HL-60 (cell line): ENCODE measurements around the gene ALG3.

Experiments used
- GABPA ChIP-seq: IDR thresholded peaks from 2 replicates; pipeline ENCODE4 v1.6.1; 2012; ENCODE audit warnings: low read depth
- POLR2AphosphoS5 ChIP-seq: IDR thresholded peaks from 2 replicates; pipeline ENCODE4 v1.6.1; 2012; ENCODE audit warnings: low read depth
- SPI1 ChIP-seq: IDR thresholded peaks from 2 replicates; pipeline ENCODE4 v1.6.1; 2012; ENCODE audit warnings: low read depth, mild to moderate bottlenecking, borderline replicate concordance
- TF ChIP-seq, protein P1 (sequence below): IDR thresholded peaks from 2 replicates; pipeline ENCODE4 v1.6.1; 2012; ENCODE audit warnings: low read depth; ENCODE audit not compliant: insufficient replicate concordance
- TF ChIP-seq, protein P2 (sequence below): IDR thresholded peaks from one replicate; pipeline ENCODE4 v1.5.1; 2011; ENCODE audit warnings: low read length, control low read depth, inconsistent platforms; ENCODE audit not compliant: insufficient read depth

DNA sequence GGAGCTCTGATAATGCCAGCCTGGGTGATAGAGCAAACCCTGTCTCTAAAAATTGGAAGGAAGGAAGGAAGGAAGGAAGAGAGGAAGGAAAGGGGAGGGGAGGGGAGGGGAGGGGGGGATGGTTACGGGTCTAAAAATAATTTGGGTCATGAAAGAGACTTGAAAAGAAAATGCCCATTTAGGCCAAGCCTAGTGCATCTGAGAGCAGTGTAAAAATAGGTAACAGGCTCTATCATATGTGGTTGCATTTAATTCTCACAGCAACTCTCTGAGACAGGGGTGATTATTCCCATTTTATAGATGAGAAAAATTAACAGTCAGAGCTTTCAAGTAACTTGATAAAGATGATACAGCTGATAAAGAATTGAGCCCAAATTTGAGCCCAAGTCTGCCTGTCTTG lies 23.5 kb upstream of the ALG3 start:
- TF ChIP-seq GABPA (no peak), SPI1 (no peak), POLR2AphosphoS5 (no peak)
- TF ChIP-seq, protein P1, sequence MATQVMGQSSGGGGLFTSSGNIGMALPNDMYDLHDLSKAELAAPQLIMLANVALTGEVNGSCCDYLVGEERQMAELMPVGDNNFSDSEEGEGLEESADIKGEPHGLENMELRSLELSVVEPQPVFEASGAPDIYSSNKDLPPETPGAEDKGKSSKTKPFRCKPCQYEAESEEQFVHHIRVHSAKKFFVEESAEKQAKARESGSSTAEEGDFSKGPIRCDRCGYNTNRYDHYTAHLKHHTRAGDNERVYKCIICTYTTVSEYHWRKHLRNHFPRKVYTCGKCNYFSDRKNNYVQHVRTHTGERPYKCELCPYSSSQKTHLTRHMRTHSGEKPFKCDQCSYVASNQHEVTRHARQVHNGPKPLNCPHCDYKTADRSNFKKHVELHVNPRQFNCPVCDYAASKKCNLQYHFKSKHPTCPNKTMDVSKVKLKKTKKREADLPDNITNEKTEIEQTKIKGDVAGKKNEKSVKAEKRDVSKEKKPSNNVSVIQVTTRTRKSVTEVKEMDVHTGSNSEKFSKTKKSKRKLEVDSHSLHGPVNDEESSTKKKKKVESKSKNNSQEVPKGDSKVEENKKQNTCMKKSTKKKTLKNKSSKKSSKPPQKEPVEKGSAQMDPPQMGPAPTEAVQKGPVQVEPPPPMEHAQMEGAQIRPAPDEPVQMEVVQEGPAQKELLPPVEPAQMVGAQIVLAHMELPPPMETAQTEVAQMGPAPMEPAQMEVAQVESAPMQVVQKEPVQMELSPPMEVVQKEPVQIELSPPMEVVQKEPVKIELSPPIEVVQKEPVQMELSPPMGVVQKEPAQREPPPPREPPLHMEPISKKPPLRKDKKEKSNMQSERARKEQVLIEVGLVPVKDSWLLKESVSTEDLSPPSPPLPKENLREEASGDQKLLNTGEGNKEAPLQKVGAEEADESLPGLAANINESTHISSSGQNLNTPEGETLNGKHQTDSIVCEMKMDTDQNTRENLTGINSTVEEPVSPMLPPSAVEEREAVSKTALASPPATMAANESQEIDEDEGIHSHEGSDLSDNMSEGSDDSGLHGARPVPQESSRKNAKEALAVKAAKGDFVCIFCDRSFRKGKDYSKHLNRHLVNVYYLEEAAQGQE = no peak
- TF ChIP-seq, protein P2, sequence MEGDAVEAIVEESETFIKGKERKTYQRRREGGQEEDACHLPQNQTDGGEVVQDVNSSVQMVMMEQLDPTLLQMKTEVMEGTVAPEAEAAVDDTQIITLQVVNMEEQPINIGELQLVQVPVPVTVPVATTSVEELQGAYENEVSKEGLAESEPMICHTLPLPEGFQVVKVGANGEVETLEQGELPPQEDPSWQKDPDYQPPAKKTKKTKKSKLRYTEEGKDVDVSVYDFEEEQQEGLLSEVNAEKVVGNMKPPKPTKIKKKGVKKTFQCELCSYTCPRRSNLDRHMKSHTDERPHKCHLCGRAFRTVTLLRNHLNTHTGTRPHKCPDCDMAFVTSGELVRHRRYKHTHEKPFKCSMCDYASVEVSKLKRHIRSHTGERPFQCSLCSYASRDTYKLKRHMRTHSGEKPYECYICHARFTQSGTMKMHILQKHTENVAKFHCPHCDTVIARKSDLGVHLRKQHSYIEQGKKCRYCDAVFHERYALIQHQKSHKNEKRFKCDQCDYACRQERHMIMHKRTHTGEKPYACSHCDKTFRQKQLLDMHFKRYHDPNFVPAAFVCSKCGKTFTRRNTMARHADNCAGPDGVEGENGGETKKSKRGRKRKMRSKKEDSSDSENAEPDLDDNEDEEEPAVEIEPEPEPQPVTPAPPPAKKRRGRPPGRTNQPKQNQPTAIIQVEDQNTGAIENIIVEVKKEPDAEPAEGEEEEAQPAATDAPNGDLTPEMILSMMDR = no peak
